Mononuclear cell (primary cell): ENCODE data around the gene FGR. TPM values are rescaled to one million over a fixed set of nuclear protein-coding genes. Genes with fewer than 3 reads are reported as not detected.
A peak's percentile ranks its signal among the peaks of the same experiment; 100 is the strongest.
"Not testable (repeated sequence)": the region's sequence is repeated elsewhere in the genome, so short reads cannot be mapped to it uniquely, and the experiment has no call there.

Experiments
- H3K27me3 ChIP-seq: 2 replicates; pipeline ENCODE4 v1.6.0; 2011; ENCODE audit warnings: low read length, control low read depth; ENCODE audit not compliant: insufficient read depth
- H3K4me1 ChIP-seq: 2 replicates; pipeline ENCODE4 v1.5.1; 2011; ENCODE audit warnings: mild to moderate bottlenecking, low read length, control low read depth; ENCODE audit not compliant: insufficient read depth
- H3K4me3 ChIP-seq: 2 replicates; pipeline ENCODE4 v1.5.1; 2011; ENCODE audit warnings: mild to moderate bottlenecking, low read length, moderate library complexity
- H3K9me3 ChIP-seq: 2 replicates; pipeline ENCODE4 v1.5.1; 2011; ENCODE audit warnings: low read depth, mild to moderate bottlenecking, control low read depth, low read length
- total RNA-seq: library from RNA; depleted of rRNA; stranded (reverse); fragments of >200 nt; gene quantifications from one replicate; pipeline ENCODE4 v1.2.3, GENCODE V29; 2012

Gene FGR
- total RNA-seq, 1 donor = 123 TPM

GRCh38 chr1:27649306-27649635, 14.3 kb upstream of the FGR start:
- Histone ChIP-seq H3K27me3 (no peaks in the 10 kb centered on the region), H3K4me3 (no peak overlapping the region), H3K9me3 (no peaks in the 10 kb centered on the region)

GRCh38 chr1:27648602-27649305, 13.8 kb upstream of the FGR start:
- Histone ChIP-seq H3K4me3 (no peak overlapping the region), H3K9me3 (no peaks in the 10 kb centered on the region), H3K4me1 (peaks cover 43% of the 10 kb centered on the region), H3K27me3 (no peaks in the 10 kb centered on the region)

More at GRCh38 chr1:27649306-27649635, 14.3 kb upstream of the FGR start:
- peaks cover 38% of the 10 kb centered on the region for H3K4me1 ChIP-seq

- Histone ChIP-seq H3K9me3 (no peaks in the 10 kb centered on the region), H3K4me1 (peaks cover 40% of the 10 kb centered on the region), H3K27me3 (no peaks in the 10 kb centered on the region), H3K4me3 (no peak overlapping the region)
Observed at GRCh38 chr1:27647328-27647727, 12.3 kb upstream of the FGR start.

- Histone ChIP-seq H3K4me1 (peaks cover 38% of the 10 kb centered on the region), H3K4me3 (no peak overlapping the region), H3K27me3 (no peaks in the 10 kb centered on the region)
Observed at GRCh38 chr1:27646676-27647075, 11.7 kb upstream of the FGR start.

GRCh38 chr1:27645071-27645415, 10.1 kb upstream of the FGR start:
- no peaks in the 10 kb centered on the region for H3K27me3 ChIP-seq
- H3K4me1 ChIP-seq = peaks cover 33% of the 10 kb centered on the region
- no peak overlapping the region for H3K4me3 ChIP-seq
- no peaks in the 10 kb centered on the region for H3K9me3 ChIP-seq

More at GRCh38 chr1:27646676-27647075, 11.7 kb upstream of the FGR start:
- H3K9me3 ChIP-seq = no peaks in the 10 kb centered on the region

GRCh38 chr1:27644369-27645070, 9.5 kb upstream of the FGR start:
- H3K9me3 ChIP-seq = no peaks in the 10 kb centered on the region
- no peaks in the 10 kb centered on the region for H3K27me3 ChIP-seq
- peaks cover 32% of the 10 kb centered on the region for H3K4me1 ChIP-seq
- H3K4me3 ChIP-seq = no peak overlapping the region

- Histone ChIP-seq H3K4me3 (no peak overlapping the region), H3K9me3 (no peaks in the 10 kb centered on the region), H3K27me3 (no peaks in the 10 kb centered on the region), H3K4me1 (peaks cover 32% of the 10 kb centered on the region)
Observed at GRCh38 chr1:27643600-27644368, 8.8 kb upstream of the FGR start.

- peaks cover 49% of the 10 kb centered on the region for H3K4me1 ChIP-seq
- H3K4me3 ChIP-seq, H3K9me3 ChIP-seq, H3K27me3 ChIP-seq: not testable (repeated sequence)
Observed at GRCh38 chr1:27640514-27640913, 5.5 kb upstream of the FGR start.

- Histone ChIP-seq H3K9me3 (no peaks in the 10 kb centered on the region), H3K4me1 (peaks cover 57% of the 10 kb centered on the region), H3K27me3 (no peaks in the 10 kb centered on the region), H3K4me3 (no peak overlapping the region)
Observed at GRCh38 chr1:27638805-27639204, 3.8 kb upstream of the FGR start.

- Histone ChIP-seq H3K9me3 (no peaks in the 10 kb centered on the region), H3K4me1 (peaks cover 58% of the 10 kb centered on the region), H3K27me3 (no peaks in the 10 kb centered on the region), H3K4me3 (no peak overlapping the region)
Observed at GRCh38 chr1:27638047-27638734, 3.2 kb upstream of the FGR start.

- H3K4me1 ChIP-seq = peaks cover 77% of the 10 kb centered on the region
- H3K4me3 ChIP-seq = peak overlapping the region; percentile 81
- H3K27me3 ChIP-seq = no peaks in the 10 kb centered on the region
- H3K9me3 ChIP-seq = no peaks in the 10 kb centered on the region
Observed at GRCh38 chr1:27635396-27636142, 584 bp upstream of the FGR start.

- Histone ChIP-seq H3K27me3 (no peaks in the 10 kb centered on the region), H3K4me3 (peak overlapping the region; percentile 81), H3K9me3 (no peaks in the 10 kb centered on the region), H3K4me1 (peaks cover 88% of the 10 kb centered on the region)
Observed at GRCh38 chr1:27634177-27634984, 604 bp downstream of the FGR start.

- Histone ChIP-seq H3K4me1 (peaks cover 95% of the 10 kb centered on the region), H3K9me3 (no peaks in the 10 kb centered on the region), H3K4me3 (peak overlapping the region; percentile 81), H3K27me3 (no peaks in the 10 kb centered on the region)
Observed at GRCh38 chr1:27633640-27634176, 1.3 kb downstream of the FGR start.

GRCh38 chr1:27633298-27633610, 1.7 kb downstream of the FGR start:
- Histone ChIP-seq H3K9me3 (no peaks in the 10 kb centered on the region), H3K27me3 (no peaks in the 10 kb centered on the region), H3K4me1 (peaks cover 98% of the 10 kb centered on the region), H3K4me3 (peak overlapping the region; percentile 81)
